ENCODE data around the gene MORN5. TPM values are rescaled to one million over a fixed set of nuclear protein-coding genes. Genes with fewer than 3 reads are reported as not detected.

Gene MORN5
- total RNA-seq, 2 donors from 2014 or later, result 0.81 TPM; not detected in 1

GRCh38 chr9:122133984-122134535 lies 25.6 kb upstream of the MORN5 start:
- no peaks in the 10 kb centered on the region for H3K9me3 Mint-ChIP-seq
- H3K27ac Mint-ChIP-seq, result no peak overlapping the region
- H3K4me3 ChIP-seq (ENCODE audit: low read length), result no peak overlapping the region
- no peaks in the 10 kb centered on the region for H3K36me3 Mint-ChIP-seq (ENCODE audit: low read depth)
- H3K4me3 Mint-ChIP-seq, result no peak overlapping the region
- H3K27me3 ChIP-seq (ENCODE audit: control insufficient read depth, insufficient read depth, low read length, poor library complexity, severe bottlenecking), result no peaks in the 10 kb centered on the region
- no peaks in the 10 kb centered on the region for H3K36me3 ChIP-seq (ENCODE audit: control insufficient read depth, insufficient read depth, low read length)
- 84 to 85% methylated on average over 12 to 17 of the region's 17 CpGs for WGBS, 2 experiments (ENCODE audit: insufficient coverage in 1 of 2, insufficient read length in 1 of 2)
- peaks cover 18% of the 10 kb centered on the region for H3K27me3 Mint-ChIP-seq (ENCODE audit: insufficient read depth)
- DNase-seq, result no peak
- peaks cover 32% of the 10 kb centered on the region for H3K4me1 Mint-ChIP-seq
- H3K9ac ChIP-seq (ENCODE audit: extremely low read depth, low read length, poor library complexity, severe bottlenecking), result no peak overlapping the region
- no peak for TF ChIP-seq CTCF (conservative IDR thresholded peaks at IDR 0.05)
- H3K4me1 ChIP-seq (ENCODE audit: control insufficient read depth, insufficient read depth, low read length), result peaks cover 9% of the 10 kb centered on the region
- H3K27ac ChIP-seq (ENCODE audit: low read depth, low read length), result no peak overlapping the region
- H3K9me3 ChIP-seq (ENCODE audit: control insufficient read depth, low read length), result no peaks in the 10 kb centered on the region

GRCh38 chr9:122134822-122135528 lies 24.7 kb upstream of the MORN5 start:
- Histone ChIP-seq H3K4me1 (ENCODE audit: control insufficient read depth, insufficient read depth, low read length) (peaks cover 9% of the 10 kb centered on the region), H3K27ac (ENCODE audit: low read depth, low read length) (no peak overlapping the region), H3K9me3 (ENCODE audit: control insufficient read depth, low read length) (no peaks in the 10 kb centered on the region), H3K36me3 (ENCODE audit: control insufficient read depth, insufficient read depth, low read length) (no peaks in the 10 kb centered on the region), H3K27me3 (ENCODE audit: control insufficient read depth, insufficient read depth, low read length, poor library complexity, severe bottlenecking) (no peaks in the 10 kb centered on the region), H3K9ac (ENCODE audit: extremely low read depth, low read length, poor library complexity, severe bottlenecking) (no peak overlapping the region), H3K4me3 (ENCODE audit: low read length) (peak overlapping the region; percentile 45)
- 26 to 28% methylated on average over 5 to 12 of the region's 12 CpGs for WGBS, 2 experiments (ENCODE audit: insufficient coverage in 1 of 2, insufficient read length in 1 of 2)
- Mint-ChIP-seq H3K27ac (no peak overlapping the region), H3K27me3 (ENCODE audit: insufficient read depth) (peaks cover 11% of the 10 kb centered on the region), H3K36me3 (ENCODE audit: low read depth) (no peaks in the 10 kb centered on the region), H3K9me3 (no peaks in the 10 kb centered on the region), H3K4me3 (peak overlapping the region; percentile 26), H3K4me1 (peaks cover 32% of the 10 kb centered on the region)
- peak; percentile 29 for TF ChIP-seq CTCF (conservative IDR thresholded peaks at IDR 0.05)
- peak; percentile 86 for DNase-seq

GRCh38 chr9:122135529-122135859 lies 24.2 kb upstream of the MORN5 start:
- Histone ChIP-seq H3K4me3 (ENCODE audit: low read length) (no peak overlapping the region), H3K27me3 (ENCODE audit: control insufficient read depth, insufficient read depth, low read length, poor library complexity, severe bottlenecking) (no peaks in the 10 kb centered on the region)

More at GRCh38 chr9:122135529-122135859, 24.2 kb upstream of the MORN5 start:
- Mint-ChIP-seq H3K4me3 (no peak overlapping the region), H3K27me3 (ENCODE audit: insufficient read depth) (peaks cover 11% of the 10 kb centered on the region), H3K9me3 (no peaks in the 10 kb centered on the region), H3K36me3 (ENCODE audit: low read depth) (no peaks in the 10 kb centered on the region), H3K4me1 (peaks cover 32% of the 10 kb centered on the region), H3K27ac (no peak overlapping the region)
- Histone ChIP-seq H3K36me3 (ENCODE audit: control insufficient read depth, insufficient read depth, low read length) (no peaks in the 10 kb centered on the region), H3K9ac (ENCODE audit: extremely low read depth, low read length, poor library complexity, severe bottlenecking) (no peak overlapping the region), H3K27ac (ENCODE audit: low read depth, low read length) (no peak overlapping the region), H3K4me1 (ENCODE audit: control insufficient read depth, insufficient read depth, low read length) (peaks cover 9% of the 10 kb centered on the region), H3K9me3 (ENCODE audit: control insufficient read depth, low read length) (no peaks in the 10 kb centered on the region)
- no peak for DNase-seq
- no peak for TF ChIP-seq CTCF (conservative IDR thresholded peaks at IDR 0.05)
- 88 to 95% methylated on average over 6 to 7 of the region's 7 CpGs for WGBS, 2 experiments (ENCODE audit: insufficient coverage in 1 of 2, insufficient read length in 1 of 2)

Data from endodermal cell (in vitro differentiated cells).